ENCODE data around the gene EZR. TPM values are rescaled to one million over a fixed set of nuclear protein-coding genes. Genes with fewer than 3 reads are reported as not detected.

The EZR gene
- total and polyA plus RNA-seq, 10 of the 15 experiments (the other 5 are each of a cell fraction or from before 2014, with no cell fraction given): 79.1 to 282 (median 161) TPM

GRCh38 chr6:158772851-158773371 lies 46.3 kb downstream of the EZR start:
- Histone ChIP-seq H3K9ac (ENCODE audit: control insufficient read depth, insufficient read depth, low read length) (no peak overlapping the region), H2AFZ (ENCODE audit: control insufficient read depth, low read depth, low read length) (no peak overlapping the region), H3K4me2 (ENCODE audit: control insufficient read depth, insufficient read depth) (no peak overlapping the region), H3K4me3 (no peak overlapping the region), H3K36me3 (ENCODE audit: control insufficient read depth in 2 of 2, insufficient read depth in 2 of 2, low read length in 1 of 2) (peaks cover 71 to 76% of the 10 kb centered on the region in 2 experiments), H3K27ac (ENCODE audit: control insufficient read depth, insufficient read depth) (no peak overlapping the region), H3K27me3 (replicated peaks in 1 of 2; ENCODE audit: control insufficient read depth in 2 of 2, insufficient read depth in 2 of 2, low read length in 1 of 2) (no peaks in the 10 kb centered on the region), H4K20me1 (ENCODE audit: control insufficient read depth, insufficient read depth) (no peaks in the 10 kb centered on the region; the same call in 1 of the 2 replicates), H3K9me3 (replicated peaks; ENCODE audit: control insufficient read depth, insufficient read depth, low read length) (no peaks in the 10 kb centered on the region), H3K79me2 (ENCODE audit: control insufficient read depth, insufficient read depth, low read length) (no peaks in the 10 kb centered on the region; the same call in 1 of the 2 replicates), H3K4me1 (ENCODE audit: control insufficient read depth, insufficient read depth, low read length) (no peaks in the 10 kb centered on the region)
- ChIA-PET POLR2A (no interaction called here), RAD21 (ENCODE audit: unreplicated experiment) (no interaction called here), SMC1A (ENCODE audit: uncharacterized antibody, unreplicated experiment) (interaction anchor here (0.7 kb wide), 1 partner anchor 199 kb away, joined by 3 read pairs; no protein-coding TSS in a partner anchor), CTCF (interaction anchor here (1.1 kb wide), 1 partner anchor 69 kb away, joined by 3 read pairs; no protein-coding TSS in a partner anchor)
- no peak for ATAC-seq
- in situ Hi-C loops (cut with MboI): no loop called here
- TF ChIP-seq ZBED1 (IDR thresholded peaks at IDR 0.05; ENCODE audit: borderline replicate concordance) (no peak), SPI1 (IDR thresholded peaks at IDR 0.05; ENCODE audit: borderline replicate concordance, insufficient read depth, low read depth, low read length) (no peak), TCF12 (IDR thresholded peaks at IDR 0.05; ENCODE audit: low read depth, low read length) (no peak), EZH2 (IDR thresholded peaks at IDR 0.05; ENCODE audit: borderline replicate concordance, control insufficient read depth, low read depth, low read length) (no peak), RAD21 (IDR thresholded peaks at IDR 0.05; ENCODE audit: insufficient read depth, low read depth, low read length) (no peak), LARP7 (IDR thresholded peaks at IDR 0.05) (no peak), RB1 (IDR thresholded peaks at IDR 0.05; ENCODE audit: borderline replicate concordance) (no peak), SRF (IDR thresholded peaks at IDR 0.05; ENCODE audit: low read depth in 2 of 2, low read length in 2 of 2) (no peak), MEF2B (IDR thresholded peaks at IDR 0.05; ENCODE audit: partially characterized antibody, poor library complexity, severe bottlenecking) (no peak), RAD51 (IDR thresholded peaks at IDR 0.05) (no peak), CHD4 (IDR thresholded peaks at IDR 0.05) (no peak), HSF1 (IDR thresholded peaks at IDR 0.05; ENCODE audit: low read depth, low read length) (no peak), ZSCAN29 (IDR thresholded peaks at IDR 0.05) (no peak), TBL1XR1 (IDR thresholded peaks at IDR 0.05; ENCODE audit: low read depth, low read length) (no peak), MTA3 (IDR thresholded peaks at IDR 0.05; ENCODE audit: borderline replicate concordance, low read length) (no peak), CBFB (IDR thresholded peaks at IDR 0.05; ENCODE audit: low read depth) (no peak), USF1 (IDR thresholded peaks at IDR 0.05; ENCODE audit: borderline replicate concordance, extremely low read length, insufficient read depth, low read depth, low read length) (no peak)
- FAIRE-seq: no peak
- 87% methylated on average over 6 of the region's 6 CpGs for WGBS (ENCODE audit: insufficient coverage, insufficient replicate concordance, low lambda C conversion rate, missing lambda C conversion rate)
- BruUV-seq (replicated peaks): no TSS peak
- no peak for DNase-seq (ENCODE audit: low read depth, low spot score)
- intact Hi-C loops (cut with micrococcal nuclease; ENCODE audit: unreplicated experiment): no loop called here
